Skin of body (tissue), 2 donors: ENCODE results near the gene ERC2. TPM values are rescaled to one million over a fixed set of nuclear protein-coding genes. Genes with fewer than 3 reads are reported as not detected.
A peak's percentile ranks its signal among the peaks of the same experiment; 100 is the strongest.

Experiments used
- DNase-seq: peaks from one replicate; lab custom pipeline; 2025; lab: John Stamatoyannopoulos, UW
- total RNA-seq: library from RNA; depleted of rRNA; stranded (reverse); fragments of >200 nt; gene quantifications from one replicate; pipeline ENCODE4 v1.2.3, GENCODE V29; 2014

Gene ERC2
- total RNA-seq, 1 donor from 2014 or later = 2.5 TPM

- DNase-seq = no peak
These were observed 278.7 kb downstream of the ERC2 start for GRCh38 chr3:56189536-56189935.

GRCh38 chr3:56188201-56188600 lies 280.1 kb downstream of the ERC2 start:
- no peak for DNase-seq

DNA sequence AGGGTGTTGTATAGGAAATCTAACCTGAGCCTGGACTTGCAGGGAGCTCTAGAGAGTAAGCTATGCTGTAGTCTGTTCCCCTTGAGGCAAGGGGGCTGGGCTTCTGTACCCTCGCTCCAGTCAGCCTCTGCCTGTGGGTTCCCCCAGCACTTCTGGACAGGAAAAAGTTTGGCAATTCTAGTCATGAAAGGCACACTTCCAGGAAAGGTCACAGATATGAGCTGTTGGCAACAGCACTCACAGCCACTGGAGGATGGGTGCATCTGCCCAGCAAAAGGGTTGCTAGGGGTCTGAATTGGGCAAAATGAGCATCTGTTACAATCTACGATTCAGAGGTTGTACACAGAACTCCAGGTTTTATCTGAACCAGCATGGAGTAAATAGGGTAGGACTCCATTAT lies 281.2 kb downstream of the ERC2 start:
- no peak for DNase-seq

GRCh38 chr3:56185827-56186226 lies 282.4 kb downstream of the ERC2 start:
- no peak for DNase-seq

DNA sequence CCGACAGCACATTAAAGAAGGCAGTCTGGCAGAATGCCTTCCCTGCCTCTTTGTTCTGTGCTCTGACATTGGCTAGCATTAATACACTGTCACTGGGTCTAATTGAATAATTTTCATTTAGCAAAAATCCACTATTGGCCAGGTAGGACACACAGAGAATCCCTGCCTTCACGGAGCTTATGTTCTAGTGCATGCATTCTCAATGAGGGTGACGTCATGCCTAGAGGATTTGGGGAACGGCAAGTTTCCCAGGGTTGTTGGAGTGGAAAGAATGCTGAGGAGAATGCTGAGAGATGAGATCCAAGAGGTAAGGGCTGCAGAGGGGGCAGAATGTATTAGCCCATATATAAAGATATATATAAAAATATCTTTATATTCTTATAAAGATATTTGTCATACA lies 284.7 kb downstream of the ERC2 start:
- DNase-seq = no peak

DNA sequence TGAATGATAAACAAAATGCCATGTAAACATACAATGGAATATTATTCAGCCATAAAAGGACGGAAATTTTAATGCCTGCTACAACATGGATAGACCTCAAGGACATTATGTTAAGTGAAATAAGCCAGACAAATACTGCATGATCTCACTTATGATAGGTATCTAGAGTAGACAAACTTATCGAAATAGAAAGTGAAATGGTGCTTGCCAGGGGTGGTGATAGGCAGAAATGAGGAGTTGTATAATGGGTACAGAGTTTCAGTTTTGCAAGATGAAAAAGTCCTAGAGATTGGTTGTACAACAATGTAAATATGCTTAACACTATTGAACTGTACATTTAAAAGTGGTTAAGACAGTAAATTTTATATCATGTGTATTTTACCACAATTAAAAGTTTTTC lies 287.8 kb downstream of the ERC2 start:
- no peak for DNase-seq

DNA sequence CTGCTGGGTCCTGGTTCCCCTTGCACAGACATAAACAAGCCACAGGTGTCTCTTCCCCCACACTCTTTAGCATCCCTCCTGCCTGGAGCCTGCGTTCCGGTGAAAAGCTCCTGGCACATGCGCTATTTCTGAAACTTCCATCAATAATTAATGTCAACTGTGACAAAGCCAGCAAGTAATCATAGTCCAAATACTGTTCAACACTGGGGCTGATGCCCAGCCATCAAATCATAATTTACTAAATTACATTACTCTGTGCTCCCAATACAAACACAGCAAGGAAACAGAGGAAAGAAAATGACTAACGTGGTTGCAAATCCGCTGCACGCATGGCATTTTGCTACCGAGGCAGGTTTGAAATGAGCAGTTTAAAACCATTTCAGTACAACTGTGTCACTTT lies 294.7 kb downstream of the ERC2 start:
- DNase-seq = no peak

DNA sequence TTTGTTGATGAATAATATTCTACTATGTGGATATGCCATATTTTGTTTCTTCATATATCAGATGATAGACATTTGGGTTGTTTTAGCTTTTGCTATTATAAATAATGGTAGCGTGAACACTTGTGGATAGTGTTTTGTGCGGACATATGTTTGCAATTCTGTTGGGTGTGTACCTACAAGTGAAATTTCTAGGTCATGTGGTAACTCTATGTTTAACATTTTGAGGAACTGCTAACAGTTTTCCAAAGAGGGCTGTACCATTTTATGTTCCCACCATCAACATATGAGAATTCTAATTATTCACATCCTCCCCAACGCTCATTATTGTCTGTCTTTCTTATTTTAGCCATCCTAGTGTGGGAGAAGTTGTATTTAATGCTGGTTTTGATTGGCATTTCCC lies 303.8 kb downstream of the ERC2 start:
- DNase-seq = no peak

DNA sequence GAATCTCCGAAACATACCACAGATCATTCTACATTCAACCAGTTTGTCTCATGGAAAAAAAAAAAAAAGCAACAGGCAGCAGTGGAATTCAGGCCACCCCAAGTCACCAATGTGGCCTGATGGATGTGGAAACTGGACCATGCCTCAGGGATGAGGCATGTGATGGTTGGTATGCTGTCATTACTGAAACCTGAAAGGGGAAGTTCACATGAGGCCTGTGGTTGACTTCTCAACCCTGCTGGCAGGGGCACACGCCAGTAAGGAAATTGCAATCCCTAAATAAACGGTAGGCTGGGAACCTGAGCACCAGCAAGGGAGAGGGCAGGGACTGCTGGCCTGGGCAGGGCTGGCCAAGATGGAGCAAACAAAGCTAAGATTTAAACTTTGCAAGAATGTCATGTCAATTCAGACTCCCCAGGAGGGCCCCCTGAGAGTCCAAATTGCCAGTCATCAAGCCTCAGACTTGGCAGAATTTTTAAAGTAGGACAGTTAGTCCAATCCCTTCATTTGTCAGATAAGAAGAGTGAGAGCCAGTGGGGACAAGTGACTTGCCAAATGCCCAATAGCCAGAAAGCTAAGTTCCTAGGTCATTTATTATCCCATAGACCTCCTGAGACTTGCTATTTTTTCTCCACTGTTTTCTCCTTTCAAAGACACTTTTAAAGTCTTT lies 310.4 kb downstream of the ERC2 start:
- DNase-seq = no peak

DNA sequence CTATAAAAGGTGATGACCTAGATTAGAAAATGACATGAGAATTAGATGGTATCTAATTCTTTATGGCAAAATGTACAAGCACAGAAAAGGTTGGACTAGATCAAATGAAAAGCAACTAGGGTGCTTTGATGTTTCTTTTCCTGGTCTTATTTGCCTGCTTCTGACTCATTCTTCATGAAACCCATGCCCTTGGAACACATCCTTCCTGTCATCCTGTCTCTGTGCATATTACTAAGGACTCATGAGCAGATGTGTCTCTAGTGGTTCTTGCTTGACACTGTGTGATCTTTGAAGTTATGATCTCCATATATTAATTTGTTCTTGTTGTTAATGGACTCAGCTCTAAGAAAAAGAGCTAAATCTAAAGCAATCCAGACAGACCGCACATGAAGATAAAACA lies 314.0 kb downstream of the ERC2 start:
- DNase-seq = no peak

- DNase-seq = no peak
These were observed 320.9 kb downstream of the ERC2 start for GRCh38 chr3:56147354-56147753.

DNA sequence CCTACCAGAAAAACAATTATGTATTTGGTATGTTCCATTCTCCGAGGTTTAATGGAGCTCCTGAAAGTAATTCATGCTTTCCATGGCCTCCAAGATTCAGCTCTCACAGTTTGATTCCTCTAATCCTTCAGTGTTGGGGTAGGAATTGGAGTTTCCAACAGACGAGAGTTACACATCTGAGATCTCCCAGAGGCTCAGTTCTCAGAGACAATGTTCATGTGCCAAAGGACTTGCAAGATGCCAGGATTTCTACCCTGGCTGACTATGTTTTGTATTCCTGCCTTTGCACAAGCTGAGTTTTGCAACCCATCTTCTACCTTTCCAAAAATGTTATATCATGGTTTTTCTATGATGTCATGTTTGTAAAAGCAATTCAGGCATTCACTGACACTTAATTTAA lies 322.9 kb downstream of the ERC2 start:
- DNase-seq = peak; percentile 66

DNA sequence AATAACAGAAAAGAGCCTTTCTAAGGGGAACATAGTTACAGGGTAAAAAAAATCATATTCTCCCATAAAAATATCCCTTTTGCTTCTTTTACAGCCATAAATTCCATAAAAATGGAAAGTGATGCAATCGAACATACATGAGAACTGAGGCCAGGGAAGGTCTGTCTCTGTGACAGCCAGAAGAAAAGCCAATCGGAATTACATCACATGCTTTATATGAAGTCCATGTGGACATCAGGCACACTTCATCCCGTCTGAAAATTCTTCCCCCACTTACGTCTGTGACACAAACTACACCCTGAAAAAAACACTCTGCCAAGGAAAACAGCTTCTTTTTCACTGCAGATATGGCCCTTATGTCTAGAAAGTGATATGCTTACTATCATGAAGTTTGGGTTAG lies 323.5 kb downstream of the ERC2 start:
- peak; percentile 89 for DNase-seq

GRCh38 chr3:56137415-56137814 lies 330.9 kb downstream of the ERC2 start:
- no peak for DNase-seq

DNA sequence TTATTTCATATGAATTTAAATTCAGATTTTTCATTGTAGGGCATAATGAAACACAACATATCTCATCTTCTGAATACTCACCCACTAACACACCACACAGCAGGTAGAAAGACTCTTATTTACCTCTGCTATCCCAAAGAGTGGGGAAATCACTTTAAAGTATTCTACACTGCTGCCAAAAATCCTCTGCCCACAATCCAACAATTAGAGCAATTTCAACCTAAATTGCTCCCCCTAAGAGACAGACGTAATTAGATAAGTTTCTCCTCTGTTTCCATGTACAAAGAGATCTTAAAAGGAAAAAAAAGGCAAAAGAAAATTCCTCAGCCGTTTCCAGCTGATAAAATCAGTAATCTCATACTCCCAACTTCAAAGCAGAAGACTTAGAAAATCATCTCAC lies 331.8 kb downstream of the ERC2 start:
- no peak for DNase-seq

DNA sequence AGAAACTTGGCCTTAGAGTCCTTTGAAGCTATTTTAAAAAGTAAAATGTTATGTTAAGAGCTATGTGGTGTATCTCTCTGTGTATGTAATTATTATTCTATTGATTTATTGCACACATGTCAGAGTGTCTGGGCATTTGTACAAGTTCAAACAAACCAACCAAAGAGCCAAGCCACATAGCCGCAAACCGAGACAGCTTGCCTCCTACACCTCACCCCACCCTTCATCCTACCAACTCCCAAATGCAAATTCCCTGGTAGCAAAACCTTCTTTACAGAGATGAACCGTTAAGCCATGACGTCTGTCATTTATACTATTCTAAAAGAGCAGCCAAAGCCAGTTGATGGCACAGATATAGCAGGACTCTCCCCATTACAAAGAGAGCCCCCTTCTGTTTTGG lies 332.3 kb downstream of the ERC2 start:
- no peak for DNase-seq

GRCh38 chr3:56133423-56133822 lies 334.8 kb downstream of the ERC2 start:
- DNase-seq = no peak

- DNase-seq = no peak
These were observed 335.5 kb downstream of the ERC2 start for GRCh38 chr3:56132762-56133161.

DNA sequence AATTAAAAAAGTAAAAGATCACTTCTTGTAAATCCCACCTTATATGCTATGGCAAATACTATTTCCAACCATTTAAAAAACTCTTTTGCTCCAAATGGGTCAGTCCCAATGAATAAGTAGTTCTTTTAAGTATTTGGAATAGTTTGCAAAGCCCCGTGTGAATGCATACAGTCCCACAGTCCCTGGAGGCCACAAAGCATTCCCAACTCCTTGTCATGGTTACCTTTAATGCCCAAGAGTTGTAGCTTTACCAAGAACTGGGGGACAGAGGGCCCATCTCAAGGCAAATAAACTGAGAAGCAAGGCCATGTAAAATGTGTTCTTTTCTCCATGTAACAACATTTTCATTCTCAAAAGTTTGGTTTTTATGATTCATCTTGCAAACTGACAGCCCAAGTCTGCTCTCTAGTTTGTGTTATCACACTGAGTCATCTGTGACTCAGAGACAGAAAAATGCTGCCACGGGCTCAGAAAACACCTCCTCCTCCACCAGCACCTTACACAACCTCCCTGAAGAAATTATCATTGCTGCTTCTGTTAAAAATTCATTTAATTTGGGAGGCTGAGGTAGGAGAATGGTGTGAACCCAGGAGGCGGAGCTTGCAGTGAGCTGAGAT lies 336.2 kb downstream of the ERC2 start:
- no peak for DNase-seq

DNA sequence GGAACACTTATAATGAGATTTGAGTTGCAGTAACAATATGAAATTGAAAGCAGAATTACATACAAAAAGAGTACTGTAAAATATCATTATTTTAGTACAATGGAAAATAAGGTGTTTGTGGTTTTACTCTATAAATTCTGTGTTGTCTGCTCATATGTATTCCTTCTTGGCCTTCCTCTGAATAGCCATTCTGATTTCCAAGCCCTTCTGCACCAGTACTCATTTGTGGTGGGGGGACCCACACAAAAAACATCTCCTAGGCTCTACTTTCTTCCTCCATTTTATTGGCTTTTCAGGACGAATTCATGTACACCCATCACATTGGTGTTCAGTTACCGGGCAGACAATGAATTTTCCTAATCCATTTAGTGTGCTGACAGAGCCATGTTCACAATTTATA lies 338.2 kb downstream of the ERC2 start:
- DNase-seq = no peak

- no peak for DNase-seq
These were observed 341.6 kb downstream of the ERC2 start for GRCh38 chr3:56126632-56127031.

DNA sequence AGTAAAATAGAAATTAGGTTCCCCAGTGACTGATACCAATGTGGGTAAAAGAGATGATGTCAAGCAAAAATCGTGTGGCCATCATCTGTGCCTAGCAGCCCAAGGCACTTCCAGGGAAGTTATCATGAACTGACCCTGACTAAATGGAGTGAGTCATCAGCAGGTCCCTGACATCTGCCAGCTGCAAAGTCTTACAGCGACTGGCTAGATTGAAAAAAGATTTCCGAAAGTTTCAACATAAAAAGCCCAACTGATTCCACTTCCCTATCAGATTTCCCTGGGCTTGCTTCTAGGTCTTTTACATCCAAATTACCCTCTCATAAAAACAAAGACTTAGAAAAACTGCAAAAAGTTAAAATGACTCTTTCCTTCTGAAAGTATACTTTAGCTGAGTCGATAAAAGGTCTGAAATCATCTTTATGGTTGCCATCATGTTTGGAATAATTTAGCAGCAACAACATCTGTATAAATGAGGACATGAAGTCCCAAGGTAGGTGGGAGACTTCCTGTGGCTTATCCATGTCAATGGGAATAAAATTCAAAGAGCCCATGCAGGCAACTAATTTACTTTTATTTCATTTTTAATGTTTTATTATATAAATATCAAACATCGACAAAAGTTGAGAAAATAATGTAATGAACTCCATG lies 342.8 kb downstream of the ERC2 start:
- DNase-seq = peak; percentile 56

DNA sequence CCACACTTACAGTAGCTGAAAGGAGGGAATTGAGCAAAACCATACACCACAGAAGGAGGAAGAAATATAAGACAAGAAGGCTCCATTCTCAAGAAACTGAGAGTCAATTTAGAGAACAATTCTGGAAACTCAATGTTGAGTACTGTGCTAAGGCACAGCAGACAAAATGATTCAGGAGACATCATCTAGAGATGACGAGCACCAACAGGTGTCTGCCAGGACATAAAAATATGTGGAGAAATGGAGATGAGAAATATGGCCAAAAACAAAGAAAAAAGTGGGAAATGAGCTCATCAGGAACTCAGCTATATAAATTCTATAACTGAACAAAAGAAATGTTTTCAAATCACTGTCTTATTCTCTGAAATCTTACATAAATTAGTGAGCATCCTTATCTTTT lies 343.7 kb downstream of the ERC2 start:
- DNase-seq = no peak
